GM19025 (cell line): ENCODE data around the gene PRKD3.

Experiments used
- ATAC-seq: cut with Tn5 transposase; IDR thresholded peaks from one replicate; pipeline ENCODE4 v1.9.1; 2021; ENCODE audit warnings: mild to moderate bottlenecking, low read depth, moderate library complexity; ENCODE audit not compliant: unreplicated experiment

Gene PRKD3

DNA sequence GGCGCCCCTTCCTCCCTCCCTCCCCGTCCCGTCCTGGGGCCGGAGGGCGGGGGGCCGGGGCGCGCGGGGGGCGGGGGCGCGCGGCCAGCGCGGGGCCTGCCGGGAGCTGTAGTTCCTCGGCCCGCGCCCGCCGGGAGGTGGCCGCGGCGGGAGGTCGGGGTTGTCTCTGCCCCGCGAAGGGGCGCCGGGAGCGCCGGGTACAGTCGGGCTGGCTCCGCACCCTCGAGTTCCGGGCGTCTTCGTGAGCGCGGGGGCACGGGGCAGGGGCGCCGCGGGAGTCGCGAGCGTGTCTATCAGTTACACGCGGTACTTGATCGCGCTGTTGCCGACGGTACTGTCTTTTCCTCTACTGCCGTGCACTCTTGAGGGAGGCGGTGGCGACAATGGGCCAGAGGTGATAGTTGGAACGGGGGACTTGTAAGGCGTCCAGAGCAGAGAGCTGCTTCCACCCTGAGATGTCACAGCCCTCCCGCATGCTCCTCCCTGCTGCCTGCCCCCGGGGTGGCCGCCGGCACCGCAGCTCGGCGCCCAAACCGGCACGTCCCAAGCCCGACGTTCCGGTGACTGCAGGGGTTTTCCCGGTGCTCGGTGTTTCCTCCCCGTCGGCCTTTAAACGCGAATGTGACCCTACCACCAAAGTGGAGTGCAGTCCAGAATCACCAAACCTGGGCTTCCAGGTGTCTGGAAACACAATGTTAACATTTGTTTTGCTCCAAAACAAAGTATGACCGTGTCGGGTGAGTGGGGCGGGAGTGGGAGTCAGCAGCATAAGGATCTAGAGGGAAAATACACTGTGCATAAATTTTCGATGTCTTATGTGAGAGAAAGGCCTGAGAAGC is at the start of gene PRKD3:
Gene PRKD3 (minus strand): TSS at position 48 of the 839 bp plus-strand sequence. CDS start 8,309 bp downstream, outside the sequence.
- peak; percentile 74 for ATAC-seq

DNA sequence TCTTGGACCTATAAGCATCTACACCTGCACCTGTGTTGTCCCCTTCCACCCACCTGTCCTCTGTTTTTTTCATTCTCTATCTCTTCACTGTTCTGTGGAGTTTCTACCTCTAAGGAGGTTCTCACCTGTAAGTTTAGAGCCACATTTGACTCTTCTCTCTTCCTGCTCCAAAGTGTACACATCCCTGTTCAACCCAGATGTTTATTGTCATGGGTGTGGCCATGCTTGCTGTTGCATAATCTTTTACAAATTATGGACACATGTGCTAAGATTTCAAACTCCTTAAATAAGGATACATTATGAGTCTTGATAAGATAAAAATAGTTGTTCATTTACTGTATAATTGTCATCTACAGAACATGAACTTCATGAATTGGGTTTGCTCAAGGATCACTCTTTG is 47.4 kb upstream of the PRKD3 start:
- ATAC-seq: no peak

DNA sequence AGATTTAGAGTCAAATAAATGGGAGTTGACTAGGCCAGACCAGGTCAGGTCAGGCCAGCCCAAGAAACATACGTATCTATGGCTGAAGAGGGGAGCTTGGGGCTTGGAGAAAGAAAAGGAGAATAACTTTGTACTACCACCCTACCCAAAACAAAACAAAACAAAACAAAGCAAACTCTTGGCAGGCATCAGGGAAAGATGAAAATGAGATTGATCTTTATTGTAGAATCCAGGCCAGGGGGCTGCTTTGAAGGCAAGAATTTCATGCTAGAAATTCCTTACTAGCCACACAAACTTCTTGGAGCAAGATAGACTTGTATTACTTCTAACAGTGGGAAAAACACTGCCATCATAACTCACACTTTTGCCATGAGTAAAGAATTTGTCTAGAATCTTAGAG is 46.0 kb upstream of the PRKD3 start:
- ATAC-seq: no peak

DNA sequence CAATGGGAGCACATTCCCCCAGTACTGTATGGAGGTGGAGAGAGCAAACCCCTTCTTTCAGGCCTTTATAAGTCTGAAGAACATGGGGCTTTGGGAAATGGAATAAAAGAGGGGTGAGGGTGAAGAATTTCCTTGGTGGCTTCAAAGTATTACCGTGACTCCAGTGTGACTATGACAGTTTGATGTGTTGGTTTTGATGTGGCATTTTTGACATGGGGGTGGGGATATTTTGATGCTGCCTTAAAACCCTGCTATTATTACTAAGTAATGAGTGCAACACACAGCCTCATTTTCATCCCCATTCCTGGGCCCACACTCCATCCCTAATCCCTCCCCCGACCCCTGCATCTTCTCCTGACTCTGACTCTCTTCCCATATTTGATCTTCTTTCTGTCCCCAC is 43.4 kb upstream of the PRKD3 start:
- ATAC-seq: no peak

DNA sequence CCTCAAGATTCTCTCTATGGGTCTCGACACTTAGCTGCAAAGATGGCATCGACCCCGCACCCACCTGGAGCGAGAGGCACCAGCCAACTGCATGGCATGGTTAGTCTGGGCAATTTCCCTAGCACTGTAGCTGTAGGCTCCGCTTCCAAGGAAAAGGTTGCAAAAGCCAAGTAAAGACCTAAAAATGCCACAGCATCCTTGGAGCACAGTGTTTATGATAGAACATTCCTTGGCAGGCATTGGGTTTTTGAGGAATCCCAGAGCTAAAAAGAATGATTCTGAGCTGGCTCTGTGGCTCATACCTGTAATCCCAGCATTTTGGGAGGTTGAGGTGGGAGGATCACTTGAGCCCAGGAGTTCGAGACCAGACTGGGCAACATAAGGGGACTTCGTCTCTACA is 42.7 kb upstream of the PRKD3 start:
- no peak for ATAC-seq

DNA sequence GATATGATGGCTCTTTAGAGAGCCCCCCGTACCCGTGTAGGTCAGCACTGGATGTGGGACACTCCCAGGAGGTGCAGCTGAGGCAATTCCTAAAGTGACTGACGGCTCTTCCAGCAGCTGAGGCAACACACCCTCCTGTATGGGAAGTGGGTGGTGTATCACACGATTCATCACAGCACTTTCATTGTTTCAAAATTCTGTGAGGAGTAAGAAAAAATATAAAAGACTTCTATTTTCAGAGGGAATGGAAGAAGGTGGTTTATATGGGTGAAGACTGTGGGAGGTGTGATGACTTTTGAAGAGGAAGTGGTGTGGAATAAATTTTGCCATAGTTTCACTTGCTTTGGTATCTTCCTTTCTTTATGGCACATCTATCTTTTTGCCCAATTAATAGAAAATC is 42.1 kb upstream of the PRKD3 start:
- no peak for ATAC-seq

DNA sequence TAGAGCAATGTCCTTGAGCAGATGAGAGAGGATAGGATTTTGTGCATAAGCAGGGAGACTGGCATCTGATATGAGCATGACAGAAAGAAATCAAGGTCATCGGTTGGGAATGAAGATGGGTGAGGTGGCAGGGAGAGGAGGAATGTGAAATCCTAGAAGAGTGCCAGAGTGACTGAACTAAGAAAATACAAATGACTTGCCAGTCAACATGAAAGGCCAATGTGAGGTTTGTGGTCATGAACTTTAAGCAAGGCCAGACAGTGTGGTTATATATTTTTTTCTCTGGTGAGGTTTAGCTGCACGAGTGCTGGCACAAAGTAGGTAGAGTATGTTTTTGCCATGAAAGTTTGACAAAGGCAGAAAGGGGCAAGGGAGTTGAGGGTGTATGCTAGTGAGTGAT is 41.0 kb upstream of the PRKD3 start:
- peak; percentile 73 for ATAC-seq

DNA sequence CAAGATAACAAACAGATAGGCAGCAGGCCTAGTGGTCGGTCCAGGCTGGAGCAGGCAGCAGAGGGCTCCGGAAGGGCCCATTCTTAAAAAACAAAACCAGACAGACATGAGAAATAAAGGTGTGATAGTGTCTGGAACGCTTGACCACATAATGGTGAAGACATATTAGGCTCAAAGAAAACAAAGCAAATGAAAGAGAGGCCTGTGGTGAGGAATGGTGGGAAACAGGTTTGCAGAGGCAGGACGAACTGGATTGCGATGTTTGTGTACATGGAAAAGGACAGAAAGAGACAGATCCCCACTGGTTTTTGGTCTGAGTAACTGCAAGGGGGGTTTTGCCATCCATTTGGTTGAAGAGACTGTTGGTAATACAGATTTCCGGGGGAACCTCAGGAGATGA is 39.7 kb upstream of the PRKD3 start:
- no peak for ATAC-seq

DNA sequence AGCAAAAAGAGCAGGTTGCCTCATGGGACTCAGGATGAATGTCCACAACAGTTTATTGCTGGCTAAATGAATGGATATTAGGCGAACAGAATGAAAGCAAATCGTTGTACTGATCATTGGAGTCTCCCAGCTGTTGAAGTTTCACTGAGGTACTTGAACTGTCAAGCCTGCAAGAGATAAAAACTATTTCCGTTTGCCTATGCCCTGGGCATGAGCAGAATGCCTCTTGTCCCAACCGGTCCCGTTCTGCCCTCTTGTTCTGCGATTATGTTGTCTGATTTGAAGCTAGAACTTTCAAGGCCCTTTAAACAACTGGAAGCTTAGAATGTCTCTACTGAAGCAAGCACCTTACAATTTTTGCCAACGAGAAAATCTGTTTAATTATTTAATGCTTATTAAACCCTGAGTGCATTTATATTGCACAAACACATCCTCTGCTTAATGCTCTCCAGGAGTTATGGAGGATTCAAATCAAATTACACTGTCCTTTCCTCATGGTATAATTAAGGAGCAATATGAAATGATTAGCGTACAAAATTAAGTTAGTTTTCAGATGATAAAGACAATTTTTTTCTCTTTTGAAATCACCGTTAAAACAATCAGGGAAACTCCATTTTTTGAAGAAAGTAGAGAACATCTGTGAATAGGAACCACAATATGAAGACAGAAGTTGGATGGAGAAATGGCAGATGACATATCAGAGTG is 37.5 kb upstream of the PRKD3 start:
- ATAC-seq: no peak

DNA sequence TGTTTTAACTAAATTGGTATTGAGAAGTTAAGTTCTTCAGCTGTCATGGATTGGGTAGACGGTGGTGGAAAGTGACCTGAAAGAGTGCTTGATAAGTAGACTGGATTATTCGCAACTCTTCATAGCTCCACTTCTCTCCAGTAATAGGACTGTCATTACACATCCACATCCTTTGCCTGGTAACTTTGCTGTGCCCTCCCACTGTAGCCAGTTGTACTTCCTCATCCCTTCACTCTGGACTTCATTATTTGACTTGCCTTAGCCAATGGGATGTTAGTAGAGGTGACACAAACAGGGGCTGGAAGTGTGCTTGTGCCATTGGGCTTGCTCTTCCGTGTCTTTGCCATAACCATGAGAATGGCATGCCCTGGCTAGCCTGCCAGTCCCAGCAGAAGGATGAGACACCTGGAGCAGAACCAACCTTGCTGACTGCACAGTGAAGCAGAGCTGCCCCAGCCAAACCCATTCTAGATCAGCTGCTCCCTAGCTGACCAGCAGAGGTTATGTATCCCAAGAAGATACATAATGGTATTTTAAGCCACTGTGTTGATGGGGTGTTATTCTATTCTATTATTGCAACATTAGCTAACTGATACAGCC is 36.7 kb upstream of the PRKD3 start:
- no peak for ATAC-seq

DNA sequence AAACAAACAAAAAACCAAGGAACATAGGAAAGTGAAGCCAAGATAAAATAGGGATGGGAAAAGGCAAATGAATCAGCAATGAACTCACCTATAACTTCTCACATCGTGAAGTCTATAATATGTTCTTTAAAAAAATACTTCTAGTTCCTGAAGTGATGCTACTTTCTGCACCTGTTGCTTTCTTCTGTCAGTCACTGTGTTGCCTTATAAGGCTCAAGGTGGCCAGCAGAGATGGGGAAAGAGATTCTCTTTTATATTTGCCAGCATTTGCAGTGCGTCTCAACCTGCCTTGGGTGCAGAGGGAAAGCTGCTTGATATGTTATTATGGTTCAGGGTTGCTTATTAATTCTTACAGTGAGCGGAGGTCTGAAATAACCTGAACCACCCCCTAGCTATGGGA is 33.8 kb upstream of the PRKD3 start:
- ATAC-seq: no peak

DNA sequence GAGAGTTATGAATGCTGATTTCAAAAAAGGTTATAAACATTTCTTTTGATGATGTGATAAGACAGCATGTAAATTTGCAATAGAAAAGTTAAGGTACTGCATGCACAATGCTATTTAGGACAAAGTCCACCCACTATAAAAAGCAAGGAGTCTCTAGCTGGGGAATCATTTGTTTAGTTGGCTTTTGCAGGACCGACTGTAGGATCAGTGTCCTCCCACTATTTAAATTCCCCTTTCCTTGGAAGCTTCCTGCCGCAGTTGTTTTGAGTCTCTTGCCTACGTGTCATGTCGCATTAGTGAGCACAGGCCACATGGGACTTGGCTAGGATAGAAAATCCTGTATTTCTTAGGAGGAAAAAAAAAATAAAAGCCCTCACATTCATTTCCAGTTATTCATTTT is 32.9 kb upstream of the PRKD3 start:
- no peak for ATAC-seq

DNA sequence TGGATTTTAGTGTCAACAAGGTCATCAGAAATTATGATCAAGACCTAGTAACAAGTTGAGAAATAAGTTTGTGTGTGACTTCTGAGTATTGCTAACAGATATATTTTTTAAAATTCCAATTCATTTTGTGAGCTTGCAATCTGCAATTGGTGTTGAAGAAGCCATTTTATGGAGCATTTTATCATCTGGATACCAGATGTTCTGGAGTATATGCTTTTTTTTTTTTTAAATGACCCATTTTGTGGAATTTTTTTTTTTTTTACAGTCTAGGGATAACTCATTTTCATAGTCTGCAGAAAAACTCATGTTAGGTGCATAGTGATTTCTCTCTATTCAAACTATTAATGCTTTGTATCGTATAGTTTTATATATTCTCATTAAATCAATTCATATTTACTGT is 32.4 kb upstream of the PRKD3 start:
- ATAC-seq: no peak

DNA sequence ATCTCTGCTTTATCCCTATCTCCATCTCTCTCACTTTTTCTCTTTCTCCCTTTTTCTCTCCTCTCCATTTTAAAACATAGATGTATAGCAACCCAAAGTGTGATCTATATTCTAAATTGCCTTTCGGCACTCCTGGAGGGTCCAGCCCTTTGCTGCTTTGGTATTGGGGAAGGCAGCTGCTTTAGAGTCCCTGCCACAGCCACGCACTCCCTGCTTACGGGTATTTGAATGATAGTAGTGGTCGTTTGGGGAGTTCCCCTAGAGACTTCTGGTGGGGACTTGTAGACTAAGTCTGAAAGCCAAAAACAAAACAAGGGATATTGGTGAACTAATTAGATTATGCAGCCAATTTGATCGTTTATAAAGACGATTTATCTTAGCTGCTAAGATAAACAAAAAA is 31.7 kb upstream of the PRKD3 start:
- ATAC-seq: no peak

DNA sequence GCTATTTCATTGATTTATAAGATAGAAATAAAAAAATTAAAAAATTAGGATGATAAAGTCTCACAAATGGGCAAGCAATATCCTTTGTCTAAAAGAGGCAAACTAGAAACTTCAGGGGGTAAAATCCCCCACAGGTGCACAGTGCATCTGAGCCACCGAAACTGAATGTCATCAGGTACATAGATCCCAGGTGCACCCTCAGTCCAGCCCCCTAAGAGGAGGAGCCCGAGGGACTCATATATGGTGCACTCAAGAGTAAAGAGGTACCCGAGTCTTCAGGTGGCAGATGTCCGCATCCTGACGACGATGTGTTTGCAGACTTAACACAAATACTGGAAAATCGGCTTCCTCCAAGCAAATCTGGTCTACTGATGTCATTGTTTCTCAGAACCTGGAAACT is 31.1 kb upstream of the PRKD3 start:
- no peak for ATAC-seq

DNA sequence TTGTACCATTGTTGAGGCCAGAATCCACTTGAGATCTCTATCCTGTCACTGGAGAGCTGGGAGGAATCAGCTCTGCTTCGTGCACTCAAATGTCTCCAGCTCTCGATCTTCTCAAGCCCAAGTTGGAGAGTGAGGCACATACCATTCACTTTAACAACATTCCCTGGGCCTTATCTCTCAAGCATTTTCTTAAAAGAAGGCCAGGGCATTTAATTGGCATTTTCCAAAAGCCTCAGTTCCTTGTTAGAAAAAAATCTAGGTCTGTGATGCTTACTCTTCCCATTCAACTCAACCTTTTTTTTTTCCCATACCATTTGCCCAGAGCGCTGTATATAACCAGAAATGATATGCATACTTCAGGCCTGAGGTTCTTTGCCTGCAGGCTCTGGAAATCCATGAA is 29.9 kb upstream of the PRKD3 start:
- ATAC-seq: no peak

DNA sequence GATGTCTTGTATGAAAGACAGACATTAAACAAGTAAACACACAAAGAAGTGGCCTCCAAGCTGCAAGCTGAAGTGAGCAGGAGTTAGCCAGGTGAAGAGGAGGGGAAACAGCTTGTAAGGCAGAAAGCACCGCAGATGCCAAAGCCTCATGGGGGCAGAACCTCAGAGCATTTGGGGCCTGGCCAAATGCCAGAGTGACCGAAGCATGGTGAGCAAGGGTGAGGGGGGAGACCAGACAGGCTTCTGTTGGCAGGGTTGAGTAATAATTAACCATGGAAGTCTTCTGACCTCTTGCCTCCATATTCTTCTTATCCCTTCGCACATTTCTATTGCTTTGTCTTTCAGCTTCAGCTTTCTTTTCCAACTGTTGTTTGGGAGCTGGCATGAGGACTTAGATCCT is 25.4 kb upstream of the PRKD3 start:
- peak; percentile 79 for ATAC-seq

DNA sequence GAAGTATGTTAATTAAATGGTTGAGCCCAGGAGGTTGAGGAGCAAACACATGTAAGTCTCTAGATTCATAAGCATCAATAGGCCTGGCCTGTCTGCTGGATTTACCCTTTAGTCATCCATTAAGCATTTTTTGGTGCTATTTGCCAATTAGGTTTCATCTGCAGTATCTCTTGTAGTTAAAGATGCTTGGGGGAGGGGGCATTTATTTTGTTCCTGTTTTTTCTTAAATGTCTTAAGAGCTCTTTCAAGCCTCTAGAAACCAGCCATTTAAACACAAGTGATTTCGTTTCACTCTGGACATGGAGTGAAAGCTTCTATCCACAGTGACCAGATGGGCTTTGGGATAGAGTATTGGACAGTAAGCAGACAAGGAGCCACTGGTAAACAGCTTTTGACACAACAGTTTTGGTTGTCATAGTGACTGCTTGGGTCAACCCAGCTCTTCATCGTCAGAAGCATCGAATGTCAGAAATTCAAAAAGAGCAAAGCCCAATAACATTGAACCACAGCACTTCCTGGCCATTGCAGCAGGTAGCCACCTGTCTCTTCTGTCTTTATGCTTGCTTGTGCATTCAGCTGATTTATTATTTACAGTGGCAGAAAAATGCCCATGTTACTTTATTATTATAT is 24.7 kb upstream of the PRKD3 start:
- no peak for ATAC-seq

DNA sequence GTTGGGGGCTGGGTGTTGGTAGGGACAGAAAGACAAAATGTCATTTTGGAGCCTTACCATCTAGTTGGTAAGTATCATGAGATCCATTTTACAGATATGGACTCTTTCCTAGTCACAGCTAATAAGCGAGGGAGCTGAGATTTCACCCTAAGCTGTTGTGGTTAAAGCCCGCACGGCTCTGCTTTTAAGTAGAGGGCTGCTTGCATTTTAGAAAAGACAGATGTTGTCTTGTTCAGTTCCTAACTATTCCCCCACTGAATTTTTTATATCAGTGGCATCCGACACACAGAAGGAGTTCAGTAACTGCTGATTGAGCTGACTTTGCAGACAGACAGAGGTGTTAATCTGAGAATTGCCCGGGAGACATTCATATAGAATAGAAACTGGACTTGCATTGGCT is 23.5 kb upstream of the PRKD3 start:
- no peak for ATAC-seq

DNA sequence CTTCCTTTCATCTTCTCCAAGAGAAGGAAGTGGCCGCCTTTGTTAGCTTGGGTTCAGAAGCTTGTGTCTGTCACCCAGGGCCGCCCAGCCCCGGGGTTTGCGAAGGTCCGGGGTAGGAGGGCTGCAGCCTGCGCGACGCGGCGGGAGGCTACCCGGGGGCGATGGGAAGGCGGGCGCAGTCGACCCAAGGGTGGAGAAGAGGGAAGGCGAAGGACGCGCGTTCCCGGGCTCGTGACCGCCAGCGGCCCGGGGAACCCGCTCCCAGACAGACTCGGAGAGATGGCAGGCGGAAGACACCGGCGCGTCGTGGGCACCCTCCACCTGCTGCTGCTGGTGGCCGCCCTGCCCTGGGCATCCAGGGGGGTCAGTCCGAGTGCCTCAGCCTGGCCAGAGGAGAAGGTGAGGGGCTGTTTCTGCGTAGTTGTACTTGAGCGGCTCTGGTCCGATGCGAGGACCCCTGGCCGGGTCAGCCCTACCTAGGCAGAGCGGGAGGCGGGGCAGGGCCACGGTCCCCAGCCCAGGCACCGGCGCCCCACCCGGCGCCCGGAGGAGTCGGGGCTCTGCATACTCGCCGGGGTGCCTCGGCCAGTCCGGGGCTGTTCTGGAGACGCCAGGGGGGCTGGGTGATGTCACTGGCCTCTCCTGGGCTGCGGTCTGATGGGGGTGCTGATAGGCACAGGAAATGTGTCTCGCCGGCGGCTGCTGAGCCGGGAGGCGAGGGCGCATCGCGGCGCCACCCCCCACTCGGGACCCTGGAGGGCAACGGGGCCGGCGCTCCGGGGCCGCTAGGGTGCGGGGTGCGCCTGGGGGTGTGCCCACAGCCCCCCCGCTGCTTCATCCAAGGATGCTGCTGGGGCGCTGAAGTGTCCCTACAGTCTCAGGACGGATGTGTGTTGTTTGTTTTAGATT is 20.1 kb upstream of the PRKD3 start, which contains the start of gene QPCT:
Gene QPCT (plus strand): TSS at position 178 of the 909 bp plus-strand sequence. CDS start 102 bp downstream, at position 280.
- no peak for ATAC-seq
